Loucy (cell line): ENCODE results near the gene SLC9A9.

Experiments used
- H2AFZ ChIP-seq: fragments of 200-600 bp; sonication (generic); 2 replicates; pipeline ENCODE4 v1.6.0; 2016; ENCODE audit warnings: antibody characterized with exemption, mild to moderate bottlenecking, low read length, moderate library complexity
- H3F3A ChIP-seq: fragments of 200-600 bp; 2 replicates; pipeline ENCODE4 v1.6.0; 2016; ENCODE audit warnings: antibody characterized with exemption, low read depth, mild to moderate bottlenecking
- H3K27me3 ChIP-seq: fragments of 200-600 bp; sonication (generic); 2 replicates; pipeline ENCODE4 v1.6.1; 2014; ENCODE audit warnings: low read length, mild to moderate bottlenecking; ENCODE audit not compliant: insufficient read depth, poor library complexity, severe bottlenecking
- H3K36me3 ChIP-seq: fragments of 200-600 bp; sonication (generic); 2 replicates; pipeline ENCODE4 v1.6.1; 2016; ENCODE audit warnings: low read length; ENCODE audit not compliant: insufficient read depth
- H3K4me1 ChIP-seq: fragments of 200-600 bp; sonication (generic); 2 replicates; pipeline ENCODE4 v1.5.1; 2014; ENCODE audit warnings: low read length, mild to moderate bottlenecking; ENCODE audit not compliant: insufficient read depth, poor library complexity, severe bottlenecking
- H3K4me2 ChIP-seq: fragments of 200-600 bp; sonication (generic); 2 replicates; pipeline ENCODE4 v1.6.0; 2014; ENCODE audit warnings: antibody characterized with exemption, low read length, low read depth, mild to moderate bottlenecking; ENCODE audit not compliant: poor library complexity, severe bottlenecking
- H3K4me3 ChIP-seq: fragments of 200-600 bp; sonication (generic); 2 replicates; pipeline ENCODE4 v1.5.1; 2014; ENCODE audit warnings: low read length, mild to moderate bottlenecking, mixed read lengths; ENCODE audit not compliant: poor library complexity, severe bottlenecking
- H3K79me2 ChIP-seq: fragments of 200-600 bp; sonication (generic); 2 replicates; pipeline ENCODE4 v1.6.1; 2014; ENCODE audit warnings: low read length; ENCODE audit not compliant: insufficient read depth
- H3K9ac ChIP-seq: fragments of 200-600 bp; sonication (generic); 2 replicates; pipeline ENCODE4 v1.6.0; 2014; ENCODE audit warnings: mild to moderate bottlenecking, low read depth, low read length, moderate library complexity; ENCODE audit not compliant: poor library complexity, severe bottlenecking
- H3K9me2 ChIP-seq: fragments of 200-600 bp; sonication (generic); replicated peaks from 2 replicates; pipeline ENCODE4 v1.6.1; 2016; ENCODE audit warnings: low read depth, low read length, mixed read lengths
- H3K9me3 ChIP-seq: fragments of 200-600 bp; sonication (generic); 2 replicates; pipeline ENCODE4 v1.6.1; 2014; ENCODE audit warnings: mild to moderate bottlenecking, antibody characterized with exemption, low read length, low read depth; ENCODE audit not compliant: insufficient read depth
- H4K20me1 ChIP-seq: fragments of 200-600 bp; sonication (generic); 2 replicates; pipeline ENCODE4 v1.6.0; 2014; ENCODE audit warnings: antibody characterized with exemption, low read length, mild to moderate bottlenecking; ENCODE audit not compliant: insufficient read depth, poor library complexity, severe bottlenecking
- EZH2phosphoT487 ChIP-seq: fragments of 200-600 bp; IDR thresholded peaks from 2 replicates; pipeline ENCODE4 v1.6.1; 2018; ENCODE audit warnings: antibody characterized with exemption, mild to moderate bottlenecking, moderate library complexity, borderline replicate concordance
- TF ChIP-seq, protein P1 (sequence below): fragments of 200-600 bp; sonication (generic); conservative IDR thresholded peaks from 2 replicates; pipeline ENCODE4 v1.5.1; 2014; ENCODE audit warnings: mild to moderate bottlenecking, antibody characterized with exemption, low read length

The SLC9A9 gene

GRCh38 chr3:143507735-143508580 lies 340.3 kb downstream of the SLC9A9 start:
- no peak overlapping the region for H3K4me2 ChIP-seq
- no peaks in the 10 kb centered on the region for H3K79me2 ChIP-seq
- TF ChIP-seq, protein P1, sequence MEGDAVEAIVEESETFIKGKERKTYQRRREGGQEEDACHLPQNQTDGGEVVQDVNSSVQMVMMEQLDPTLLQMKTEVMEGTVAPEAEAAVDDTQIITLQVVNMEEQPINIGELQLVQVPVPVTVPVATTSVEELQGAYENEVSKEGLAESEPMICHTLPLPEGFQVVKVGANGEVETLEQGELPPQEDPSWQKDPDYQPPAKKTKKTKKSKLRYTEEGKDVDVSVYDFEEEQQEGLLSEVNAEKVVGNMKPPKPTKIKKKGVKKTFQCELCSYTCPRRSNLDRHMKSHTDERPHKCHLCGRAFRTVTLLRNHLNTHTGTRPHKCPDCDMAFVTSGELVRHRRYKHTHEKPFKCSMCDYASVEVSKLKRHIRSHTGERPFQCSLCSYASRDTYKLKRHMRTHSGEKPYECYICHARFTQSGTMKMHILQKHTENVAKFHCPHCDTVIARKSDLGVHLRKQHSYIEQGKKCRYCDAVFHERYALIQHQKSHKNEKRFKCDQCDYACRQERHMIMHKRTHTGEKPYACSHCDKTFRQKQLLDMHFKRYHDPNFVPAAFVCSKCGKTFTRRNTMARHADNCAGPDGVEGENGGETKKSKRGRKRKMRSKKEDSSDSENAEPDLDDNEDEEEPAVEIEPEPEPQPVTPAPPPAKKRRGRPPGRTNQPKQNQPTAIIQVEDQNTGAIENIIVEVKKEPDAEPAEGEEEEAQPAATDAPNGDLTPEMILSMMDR, result no peak
- no peak for TF ChIP-seq EZH2phosphoT487
- H3K9ac ChIP-seq, result no peak overlapping the region
- H3K9me3 ChIP-seq, result no peaks in the 10 kb centered on the region
- no peak overlapping the region for H2AFZ ChIP-seq
- H3K27me3 ChIP-seq, result peaks cover 78% of the 10 kb centered on the region
- H3K4me1 ChIP-seq, result peaks cover 8% of the 10 kb centered on the region
- H3K36me3 ChIP-seq, result no peaks in the 10 kb centered on the region
- H3F3A ChIP-seq, result no peaks in the 10 kb centered on the region
- no peaks in the 10 kb centered on the region for H3K9me2 ChIP-seq
- no peak overlapping the region for H3K4me3 ChIP-seq
- no peaks in the 10 kb centered on the region for H4K20me1 ChIP-seq

GRCh38 chr3:143506190-143506589 lies 342.1 kb downstream of the SLC9A9 start:
- H4K20me1 ChIP-seq, result no peaks in the 10 kb centered on the region
- no peak overlapping the region for H3K9ac ChIP-seq
- TF ChIP-seq EZH2phosphoT487, result no peak
- TF ChIP-seq, protein P1, result no peak
- H3K4me3 ChIP-seq, result no peak overlapping the region
- peaks cover 8% of the 10 kb centered on the region for H3K4me1 ChIP-seq
- no peak overlapping the region for H2AFZ ChIP-seq
- H3K9me2 ChIP-seq, result no peaks in the 10 kb centered on the region
- H3K9me3 ChIP-seq, result no peaks in the 10 kb centered on the region
- H3K4me2 ChIP-seq, result no peak overlapping the region
- peaks cover 73% of the 10 kb centered on the region for H3K27me3 ChIP-seq
- H3F3A ChIP-seq, result no peaks in the 10 kb centered on the region
- H3K79me2 ChIP-seq, result no peaks in the 10 kb centered on the region
- no peaks in the 10 kb centered on the region for H3K36me3 ChIP-seq

DNA sequence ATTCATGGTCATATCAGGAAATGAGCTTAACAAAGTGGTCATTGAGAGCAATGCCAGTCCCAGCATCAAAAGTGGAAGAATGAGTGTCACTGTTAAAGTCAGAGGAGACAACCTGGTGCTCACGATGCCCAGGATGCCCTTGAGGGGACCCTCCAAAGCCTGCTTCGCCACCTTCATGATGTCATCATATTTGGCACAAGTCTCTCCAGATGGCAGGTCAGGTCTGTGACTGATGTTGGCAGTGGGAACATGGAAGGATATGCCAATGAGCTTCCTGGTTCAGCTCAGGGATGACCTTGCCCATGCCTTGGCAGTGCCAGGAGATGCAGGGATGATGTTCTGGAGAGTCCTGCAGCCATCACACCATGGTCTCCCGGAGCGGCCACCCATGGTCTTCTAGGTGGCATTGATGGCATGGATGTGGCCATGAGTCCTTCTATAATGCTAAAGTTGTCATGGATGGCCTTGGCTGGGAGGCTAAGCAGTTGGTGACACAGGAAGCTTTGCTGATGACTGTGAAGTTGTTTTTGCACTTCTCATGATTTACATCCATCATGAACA lies 344.9 kb downstream of the SLC9A9 start:
- no peaks in the 10 kb centered on the region for H3K9me3 ChIP-seq
- H3F3A ChIP-seq, result no peaks in the 10 kb centered on the region
- no peaks in the 10 kb centered on the region for H3K9me2 ChIP-seq
- H3K4me1 ChIP-seq, result peaks cover 8% of the 10 kb centered on the region
- H3K79me2 ChIP-seq, result no peaks in the 10 kb centered on the region
- no peak overlapping the region for H3K4me3 ChIP-seq
- H4K20me1 ChIP-seq, result no peaks in the 10 kb centered on the region
- no peak for TF ChIP-seq EZH2phosphoT487
- TF ChIP-seq, protein P1, result no peak
- H3K36me3 ChIP-seq, result no peaks in the 10 kb centered on the region
- no peak overlapping the region for H2AFZ ChIP-seq
- H3K4me2 ChIP-seq, result no peak overlapping the region
- H3K9ac ChIP-seq, result no peak overlapping the region
- H3K27me3 ChIP-seq, result peaks cover 46% of the 10 kb centered on the region
